OCI-LY7 (cell line): ENCODE results near the gene SYNJ2. TPM values are rescaled to one million over a fixed set of nuclear protein-coding genes. Genes with fewer than 3 reads are reported as not detected.

Source experiments
- BruUV-seq: library from RNA; stranded (reverse); fragments of 400-500 nt; replicated peaks from 2 replicates; lab custom pipeline; 2021; lab: Mats Ljungman, UMichigan
- CTCF ChIA-PET: fragments of 300-600 bp; sonication (Branson Sonifier 250); formaldehyde crosslinking; loops from one replicate; lab custom pipeline; 2022; ENCODE audit warnings: antibody characterized with exemption; ENCODE audit not compliant: unreplicated experiment; lab: Charles Lee
- POLR2A ChIA-PET: fragments of 300-600 bp; sonication (Branson Sonifier 250); formaldehyde crosslinking; loops from one replicate; lab custom pipeline; 2022; ENCODE audit warnings: antibody characterized with exemption; lab: Charles Lee
- DNase-seq: peaks from one replicate; pipeline ENCODE4 v3.0.0-alpha.2; 2015; ENCODE audit warnings: low spot score
- H2AFZ ChIP-seq: fragments of 200-600 bp; sonication (generic), shearing (Covaris generic); 2 replicates; pipeline ENCODE4 v1.6.1; 2014; ENCODE audit warnings: mild to moderate bottlenecking, antibody characterized with exemption, low read length, moderate library complexity
- H3K27ac ChIP-seq: fragments of 200-600 bp; sonication (generic); 2 replicates; pipeline ENCODE4 v1.5.1; 2014; ENCODE audit warnings: mixed run types, low read depth, mild to moderate bottlenecking, moderate library complexity, low read length, inconsistent platforms; ENCODE audit not compliant: poor library complexity, severe bottlenecking
- H3K36me3 ChIP-seq: fragments of 200-600 bp; sonication (generic); 2 replicates; pipeline ENCODE4 v1.6.1; 2014; ENCODE audit warnings: mild to moderate bottlenecking, antibody characterized with exemption, low read length, moderate library complexity, mixed read lengths; ENCODE audit not compliant: insufficient read depth
- H3K4me1 ChIP-seq: fragments of 200-600 bp; sonication (generic); 2 replicates; pipeline ENCODE4 v1.5.1; 2014; ENCODE audit warnings: mild to moderate bottlenecking, low read length; ENCODE audit not compliant: insufficient read depth, poor library complexity, severe bottlenecking
- H3K4me2 ChIP-seq: fragments of 200-600 bp; sonication (generic); 2 replicates; pipeline ENCODE4 v1.6.1; 2014; ENCODE audit warnings: mild to moderate bottlenecking, low read length
- H3K4me3 ChIP-seq: fragments of 200-600 bp; sonication (generic); 2 replicates; pipeline ENCODE4 v1.5.1; 2014; ENCODE audit warnings: mild to moderate bottlenecking, low read depth, low read length; ENCODE audit not compliant: poor library complexity, severe bottlenecking
- H3K79me2 ChIP-seq: fragments of 200-600 bp; sonication (generic); 2 replicates; pipeline ENCODE4 v1.6.1; 2016; ENCODE audit warnings: low read depth, mild to moderate bottlenecking, low read length, moderate library complexity, mixed read lengths; ENCODE audit not compliant: insufficient read depth
- H3K9me2 ChIP-seq: fragments of 200-600 bp; sonication (generic); 2 replicates; pipeline ENCODE4 v1.6.1; 2016; ENCODE audit warnings: mild to moderate bottlenecking, low read length, mixed read lengths; ENCODE audit not compliant: insufficient read depth
- H3K9me3 ChIP-seq: fragments of 200-600 bp; sonication (generic); 2 replicates; pipeline ENCODE4 v1.6.1; 2014; ENCODE audit warnings: mild to moderate bottlenecking, mixed run types, low read length, mixed read lengths
- H4K20me1 ChIP-seq: fragments of 200-600 bp; sonication (generic); 2 replicates; pipeline ENCODE4 v1.6.1; 2014; ENCODE audit warnings: mild to moderate bottlenecking, antibody characterized with exemption, low read length, moderate library complexity, mixed read lengths; ENCODE audit not compliant: insufficient read depth
- EZH2phosphoT487 ChIP-seq: fragments of 200-600 bp; sonication (generic); IDR thresholded peaks from 2 replicates; pipeline ENCODE4 v1.6.1; 2018; ENCODE audit warnings: low read depth, borderline replicate concordance, mild to moderate bottlenecking, mixed run types, antibody characterized with exemption, low read length, moderate library complexity, mixed read lengths
- intact Hi-C: fragments of 100-400 bp; cut with micrococcal nuclease; formaldehyde crosslinking; loops from one replicate; pipeline ENCODE4 v1.10.0; 2022; ENCODE audit not compliant: unreplicated experiment
- total RNA-seq, 2 experiments: library from RNA; depleted of rRNA in 1 of 2; stranded (reverse); fragments of >200 nt in 1 of 2; shearing (Covaris generic) in 1 of 2; gene quantifications; 2 replicates each; pipeline ENCODE4 v1.2.3, GENCODE V29; 2014 to 2022
- TF ChIP-seq, protein P1 (sequence below): fragments of 200-600 bp; sonication (generic); conservative IDR thresholded peaks from 2 replicates; pipeline ENCODE4 v1.5.1; 2014; ENCODE audit warnings: mild to moderate bottlenecking, antibody characterized with exemption, low read length, moderate library complexity, mixed read lengths

The SYNJ2 gene
- total RNA-seq, 2 experiments from 2014 or later: 0.21 TPM; not detected in 1

DNA sequence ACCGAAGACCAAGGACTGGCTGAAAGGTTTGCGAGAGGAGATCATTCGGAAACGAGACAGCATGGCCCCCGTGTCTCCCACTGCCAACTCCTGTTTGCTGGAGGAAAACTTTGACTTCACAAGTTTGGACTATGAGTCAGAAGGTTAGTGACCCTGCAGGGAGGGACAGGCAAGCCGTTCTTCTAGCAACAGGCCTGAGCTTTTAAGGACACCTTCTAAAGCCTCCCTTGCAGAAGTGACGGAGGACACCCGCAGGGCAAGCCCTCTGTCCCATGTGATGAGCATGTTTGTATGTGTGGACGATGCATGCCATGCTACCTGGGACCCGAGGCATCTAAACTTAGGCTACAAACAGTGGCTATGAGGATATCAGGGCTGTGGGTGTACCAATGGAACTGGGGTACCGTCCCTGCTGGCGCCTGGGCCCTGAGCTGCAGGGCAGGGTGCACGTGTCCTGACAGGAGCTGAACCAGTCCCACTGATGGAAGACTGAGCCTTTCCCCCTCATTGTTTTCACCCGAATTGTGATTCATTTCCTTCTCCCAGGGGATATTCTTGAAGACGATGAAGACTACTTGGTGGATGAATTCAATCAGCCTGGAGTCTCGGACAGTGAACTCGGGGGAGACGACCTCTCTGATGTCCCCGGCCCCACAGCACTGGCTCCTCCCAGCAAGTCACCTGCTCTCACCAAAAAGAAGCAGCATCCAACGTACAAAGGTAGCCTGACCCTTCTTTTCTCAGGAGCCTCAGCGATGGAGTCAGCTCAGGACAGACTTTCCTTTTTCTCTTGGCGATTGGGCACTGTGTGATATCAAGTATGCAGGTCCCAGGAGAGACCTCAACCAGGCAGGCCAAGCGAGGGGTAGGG lies 102.0 kb downstream of the SYNJ2 start:
- Histone ChIP-seq H3K4me1 (no peaks in the 10 kb centered on the region), H2AFZ (no peak overlapping the region), H3K9me2 (no peaks in the 10 kb centered on the region), H3K36me3 (no peaks in the 10 kb centered on the region), H3K4me2 (no peak overlapping the region), H3K27ac (no peak overlapping the region), H3K9me3 (no peaks in the 10 kb centered on the region), H4K20me1 (no peaks in the 10 kb centered on the region), H3K4me3 (no peak overlapping the region), H3K79me2 (no peaks in the 10 kb centered on the region)
- TF ChIP-seq, protein P1, sequence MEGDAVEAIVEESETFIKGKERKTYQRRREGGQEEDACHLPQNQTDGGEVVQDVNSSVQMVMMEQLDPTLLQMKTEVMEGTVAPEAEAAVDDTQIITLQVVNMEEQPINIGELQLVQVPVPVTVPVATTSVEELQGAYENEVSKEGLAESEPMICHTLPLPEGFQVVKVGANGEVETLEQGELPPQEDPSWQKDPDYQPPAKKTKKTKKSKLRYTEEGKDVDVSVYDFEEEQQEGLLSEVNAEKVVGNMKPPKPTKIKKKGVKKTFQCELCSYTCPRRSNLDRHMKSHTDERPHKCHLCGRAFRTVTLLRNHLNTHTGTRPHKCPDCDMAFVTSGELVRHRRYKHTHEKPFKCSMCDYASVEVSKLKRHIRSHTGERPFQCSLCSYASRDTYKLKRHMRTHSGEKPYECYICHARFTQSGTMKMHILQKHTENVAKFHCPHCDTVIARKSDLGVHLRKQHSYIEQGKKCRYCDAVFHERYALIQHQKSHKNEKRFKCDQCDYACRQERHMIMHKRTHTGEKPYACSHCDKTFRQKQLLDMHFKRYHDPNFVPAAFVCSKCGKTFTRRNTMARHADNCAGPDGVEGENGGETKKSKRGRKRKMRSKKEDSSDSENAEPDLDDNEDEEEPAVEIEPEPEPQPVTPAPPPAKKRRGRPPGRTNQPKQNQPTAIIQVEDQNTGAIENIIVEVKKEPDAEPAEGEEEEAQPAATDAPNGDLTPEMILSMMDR: no peak
- no peak for TF ChIP-seq EZH2phosphoT487
- intact Hi-C loops: no loop called here
- ChIA-PET POLR2A (no interaction called here), CTCF (no interaction called here)
- BruUV-seq: no TSS peak
- DNase-seq: no peak

DNA sequence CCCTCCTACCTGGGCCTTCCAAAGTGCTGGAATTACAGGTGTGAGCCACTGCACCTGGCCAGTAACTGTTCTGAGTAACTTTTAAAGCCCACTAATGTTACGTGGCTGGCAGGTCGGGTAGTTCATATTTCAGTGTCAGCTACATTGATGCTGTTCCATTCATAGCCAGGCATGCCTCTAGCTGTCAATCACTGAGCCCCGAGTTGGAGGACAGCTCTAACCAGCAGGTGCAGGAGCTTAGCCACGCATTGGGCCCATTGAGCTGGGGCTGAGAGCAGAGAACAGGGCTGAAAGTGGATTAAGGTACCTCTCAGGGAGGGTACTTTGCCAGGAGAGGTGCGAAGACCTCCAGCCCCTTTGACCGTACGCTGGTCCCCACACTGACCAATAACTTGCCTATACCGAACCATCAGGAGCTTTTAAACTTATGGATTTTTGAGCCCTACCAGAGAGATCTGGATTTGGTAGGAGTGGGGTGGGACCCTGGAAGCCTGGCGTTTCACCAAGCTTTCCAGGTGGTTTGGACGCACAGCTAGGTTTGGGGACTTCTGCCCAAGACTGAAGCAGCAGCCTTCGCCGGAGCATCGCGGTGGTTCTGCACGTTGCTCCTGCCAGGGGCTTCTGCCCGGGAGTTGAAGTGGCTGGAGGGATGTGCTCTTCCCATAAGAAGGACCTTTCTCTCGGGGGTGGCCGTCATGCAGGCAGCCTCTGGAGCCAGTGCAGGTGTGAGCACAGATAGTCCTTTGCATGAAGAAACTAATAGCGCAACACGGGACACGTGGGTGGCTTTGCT lies 103.8 kb downstream of the SYNJ2 start:
- Histone ChIP-seq H4K20me1 (no peaks in the 10 kb centered on the region), H3K4me2 (no peak overlapping the region), H3K4me3 (no peak overlapping the region), H3K9me2 (no peaks in the 10 kb centered on the region), H2AFZ (no peak overlapping the region), H3K27ac (no peak overlapping the region), H3K9me3 (no peaks in the 10 kb centered on the region), H3K79me2 (no peaks in the 10 kb centered on the region), H3K4me1 (no peaks in the 10 kb centered on the region), H3K36me3 (no peaks in the 10 kb centered on the region)
- DNase-seq: no peak
- BruUV-seq: no TSS peak
- intact Hi-C loops: no loop called here
- ChIA-PET POLR2A (interaction anchor here (1.4 kb wide), 1 partner anchor 11 kb away, joined by 5 read pairs; no protein-coding TSS in a partner anchor), CTCF (interaction anchor here (0.6 kb wide), 1 partner anchor 24 kb away, joined by 3 read pairs; no protein-coding TSS in a partner anchor)
- TF ChIP-seq, protein P1: no peak
- TF ChIP-seq EZH2phosphoT487: no peak
